ENCODE results near the gene TMEM79. TPM values are rescaled to one million over a fixed set of nuclear protein-coding genes. Genes with fewer than 3 reads are reported as not detected.

TMEM79 gene
- total and polyA plus RNA-seq, 2 donors (not counting 3 experiments of a cell fraction or from before 2014, with no cell fraction given), result 3.0 to 4.8 TPM

DNA sequence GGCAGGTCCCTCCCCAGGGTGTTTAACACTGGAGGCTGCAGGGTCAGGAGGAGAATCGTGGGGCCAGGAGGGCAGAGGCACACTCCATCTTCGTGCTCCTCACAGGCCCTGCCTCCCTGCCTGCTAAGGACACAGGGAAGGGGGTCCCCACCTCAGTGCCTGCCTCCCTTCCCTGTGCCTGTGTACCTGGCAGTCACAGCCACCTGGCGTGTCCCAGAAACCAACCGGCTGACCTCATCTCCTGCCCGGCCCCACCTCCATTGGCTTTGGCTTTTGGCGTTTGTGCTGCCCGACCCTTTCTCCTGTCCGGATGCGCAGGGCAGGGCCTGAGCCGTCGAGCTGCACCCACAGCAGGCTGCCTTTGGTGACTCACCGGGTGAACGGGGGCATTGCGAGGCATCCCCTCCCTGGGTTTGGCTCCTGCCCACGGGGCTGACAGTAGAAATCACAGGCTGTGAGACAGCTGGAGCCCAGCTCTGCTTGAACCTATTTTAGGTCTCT is 42.8 kb upstream of the TMEM79 start:
- H3K36me3 ChIP-seq (ENCODE audit: control insufficient read depth in 2 of 2, extremely low read depth in 1 of 2, insufficient read depth in 2 of 2, low read length in 2 of 2), result peaks cover 0 to 14% of the 10 kb centered on the region in 2 experiments
- no peak overlapping the region for H3K27ac ChIP-seq (ENCODE audit: insufficient read depth, low read depth, low read length)
- TF ChIP-seq GATA2 (IDR thresholded peaks at IDR 0.05; ENCODE audit: insufficient read depth, insufficient read length, low read depth, low read length) (no peak), JUN (IDR thresholded peaks at IDR 0.05; ENCODE audit: borderline replicate concordance, insufficient read depth, insufficient read length, low read depth) (no peak), MYC (IDR thresholded peaks at IDR 0.05; ENCODE audit: low read depth, low read length) (no peak), FOS (IDR thresholded peaks at IDR 0.05; ENCODE audit: borderline replicate concordance, insufficient read depth, low read length) (no peak), POLR2AphosphoS5 (IDR thresholded peaks at IDR 0.05; ENCODE audit: insufficient read depth, low read depth, low read length) (no peak), EZH2 (IDR thresholded peaks at IDR 0.05; ENCODE audit: borderline replicate concordance, low read depth, low read length, severe bottlenecking) (no peak), POLR2A (IDR thresholded peaks at IDR 0.05; ENCODE audit: low read depth, low read length) (no peak)
- TF ChIP-seq, protein P1, sequence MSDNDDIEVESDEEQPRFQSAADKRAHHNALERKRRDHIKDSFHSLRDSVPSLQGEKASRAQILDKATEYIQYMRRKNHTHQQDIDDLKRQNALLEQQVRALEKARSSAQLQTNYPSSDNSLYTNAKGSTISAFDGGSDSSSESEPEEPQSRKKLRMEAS (IDR thresholded peaks at IDR 0.05; ENCODE audit: insufficient read depth, insufficient read length), result no peak
- TF ChIP-seq, protein P2, sequence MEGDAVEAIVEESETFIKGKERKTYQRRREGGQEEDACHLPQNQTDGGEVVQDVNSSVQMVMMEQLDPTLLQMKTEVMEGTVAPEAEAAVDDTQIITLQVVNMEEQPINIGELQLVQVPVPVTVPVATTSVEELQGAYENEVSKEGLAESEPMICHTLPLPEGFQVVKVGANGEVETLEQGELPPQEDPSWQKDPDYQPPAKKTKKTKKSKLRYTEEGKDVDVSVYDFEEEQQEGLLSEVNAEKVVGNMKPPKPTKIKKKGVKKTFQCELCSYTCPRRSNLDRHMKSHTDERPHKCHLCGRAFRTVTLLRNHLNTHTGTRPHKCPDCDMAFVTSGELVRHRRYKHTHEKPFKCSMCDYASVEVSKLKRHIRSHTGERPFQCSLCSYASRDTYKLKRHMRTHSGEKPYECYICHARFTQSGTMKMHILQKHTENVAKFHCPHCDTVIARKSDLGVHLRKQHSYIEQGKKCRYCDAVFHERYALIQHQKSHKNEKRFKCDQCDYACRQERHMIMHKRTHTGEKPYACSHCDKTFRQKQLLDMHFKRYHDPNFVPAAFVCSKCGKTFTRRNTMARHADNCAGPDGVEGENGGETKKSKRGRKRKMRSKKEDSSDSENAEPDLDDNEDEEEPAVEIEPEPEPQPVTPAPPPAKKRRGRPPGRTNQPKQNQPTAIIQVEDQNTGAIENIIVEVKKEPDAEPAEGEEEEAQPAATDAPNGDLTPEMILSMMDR (IDR thresholded peaks at IDR 0.05; ENCODE audit: extremely low read depth in 1 of 2, insufficient read depth in 1 of 2, low read depth in 1 of 2, low read length in 2 of 2), result no peak
- no peaks in the 10 kb centered on the region for H3K79me2 ChIP-seq (ENCODE audit: control insufficient read depth, insufficient read depth, low read length)
- intact Hi-C loops (cut with micrococcal nuclease), result no loop called here
- H4K20me1 ChIP-seq (replicated peaks; ENCODE audit: control insufficient read depth, extremely low read depth, insufficient read depth, low read length), result no peaks in the 10 kb centered on the region
- DNase-seq (ENCODE audit: low read depth, low spot score), result no peak
- ChIA-PET CTCF (interaction anchor here (1.5 kb wide), 1 partner anchor 16 kb away, joined by 7 read pairs; no protein-coding TSS in a partner anchor), POLR2A (no interaction called here)
- H3K9ac ChIP-seq (replicated peaks; ENCODE audit: extremely low read depth, insufficient read depth, low read length), result no peak overlapping the region
- no peak overlapping the region for H3K4me2 ChIP-seq (ENCODE audit: insufficient read depth, low read length)
- dilution Hi-C loops (cut with MboI; ENCODE audit: extremely low pct_ligation_motif_present, low sequenced_read_pairs), result no loop called here
- BruUV-seq (replicated peaks), result no TSS peak
- H3K4me1 ChIP-seq (ENCODE audit: control insufficient read depth, extremely low read depth, insufficient read depth, low read length), result peaks cover 6% of the 10 kb centered on the region
- no peaks in the 10 kb centered on the region for H3K9me3 ChIP-seq (replicated peaks; ENCODE audit: control insufficient read depth, insufficient read depth, low read length)
- no peaks in the 10 kb centered on the region for H3K9me1 ChIP-seq (replicated peaks; ENCODE audit: control insufficient read depth, extremely low read depth, insufficient read depth, low read length)
- peaks cover 0 to 4% of the 10 kb centered on the region in 2 experiments for H3K27me3 ChIP-seq (ENCODE audit: control insufficient read depth in 2 of 2, insufficient read depth in 2 of 2, low read length in 2 of 2)
- no peak for FAIRE-seq
- no peak overlapping the region for H2AFZ ChIP-seq (ENCODE audit: low read depth, low read length)
- H3K4me3 ChIP-seq (replicated peaks in 1 of 3; ENCODE audit: insufficient read depth in 1 of 3, low read depth in 1 of 3, low read length in 3 of 3), result no peak overlapping the region
